ENCODE results near the gene CSTA. TPM values are rescaled to one million over a fixed set of nuclear protein-coding genes. Genes with fewer than 3 reads are reported as not detected.

CSTA gene
- total and polyA plus RNA-seq, 2 of the 8 experiments (the other 6 are each of a cell fraction or from before 2014, with no cell fraction given): not detected

DNA sequence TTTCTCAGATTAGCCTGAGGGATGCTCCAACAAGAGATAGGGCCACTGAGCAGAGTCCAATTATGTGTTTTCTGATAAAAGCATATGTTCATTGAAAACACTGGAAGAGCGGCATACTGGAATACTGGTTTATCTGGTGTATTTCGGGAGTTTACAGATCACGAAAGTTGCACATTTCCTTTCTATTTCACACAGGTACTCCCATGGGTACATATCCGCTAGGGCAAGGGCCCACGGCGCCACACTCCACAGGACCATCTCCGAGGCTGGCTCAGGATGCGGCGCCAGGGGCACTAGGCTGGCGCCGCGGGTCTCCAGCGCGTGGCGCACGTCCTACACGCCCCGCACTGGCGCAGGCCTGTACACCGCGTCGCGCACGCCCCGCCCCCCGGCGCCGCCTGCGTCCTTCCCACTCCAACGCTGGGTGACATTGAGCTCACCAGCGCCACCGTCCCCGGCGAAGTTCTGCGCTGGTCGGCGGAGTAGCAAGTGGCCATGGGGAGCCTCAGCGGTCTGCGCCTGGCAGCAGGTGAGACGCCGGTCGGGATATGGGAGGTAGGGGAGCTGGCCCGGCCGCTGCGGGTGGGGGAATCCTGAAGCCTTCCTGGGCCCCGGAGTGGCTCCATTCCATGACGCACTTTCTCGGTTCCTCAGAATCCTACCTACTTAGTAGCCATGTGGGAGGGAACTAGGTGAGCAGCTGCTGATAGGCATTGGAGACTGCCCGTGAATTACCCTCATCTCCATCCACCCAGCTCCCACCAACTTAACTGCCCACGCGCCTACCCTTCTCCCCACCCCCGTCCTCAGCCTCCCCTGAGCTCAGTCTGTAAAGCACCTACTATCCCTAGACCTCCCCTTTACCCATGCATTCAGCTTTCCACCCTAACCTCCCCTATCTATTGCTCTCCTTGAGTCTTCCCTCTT lies 59.0 kb downstream of the CSTA start, which contains the start of gene FAM162A (continued):
- TF ChIP-seq, protein P1, sequence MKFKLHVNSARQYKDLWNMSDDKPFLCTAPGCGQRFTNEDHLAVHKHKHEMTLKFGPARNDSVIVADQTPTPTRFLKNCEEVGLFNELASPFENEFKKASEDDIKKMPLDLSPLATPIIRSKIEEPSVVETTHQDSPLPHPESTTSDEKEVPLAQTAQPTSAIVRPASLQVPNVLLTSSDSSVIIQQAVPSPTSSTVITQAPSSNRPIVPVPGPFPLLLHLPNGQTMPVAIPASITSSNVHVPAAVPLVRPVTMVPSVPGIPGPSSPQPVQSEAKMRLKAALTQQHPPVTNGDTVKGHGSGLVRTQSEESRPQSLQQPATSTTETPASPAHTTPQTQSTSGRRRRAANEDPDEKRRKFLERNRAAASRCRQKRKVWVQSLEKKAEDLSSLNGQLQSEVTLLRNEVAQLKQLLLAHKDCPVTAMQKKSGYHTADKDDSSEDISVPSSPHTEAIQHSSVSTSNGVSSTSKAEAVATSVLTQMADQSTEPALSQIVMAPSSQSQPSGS (IDR thresholded peaks at IDR 0.05; ENCODE audit: low read length): no peak
- TF ChIP-seq JUND (IDR thresholded peaks at IDR 0.05; ENCODE audit: low read length): no peak; the same call in 1 of the 2 replicates
- peak; percentile 34 to 88; a peak in 2 of 4 replicates for TF ChIP-seq SIN3A (conservative IDR thresholded peaks at IDR 0.05 in 1 of 2, IDR thresholded peaks at IDR 0.05 in 1 of 2; ENCODE audit: low read depth in 1 of 2, low read length in 2 of 2)
- no peak for TF ChIP-seq JUN (IDR thresholded peaks at IDR 0.05; ENCODE audit: low read depth, low read length)
- TF ChIP-seq PHF8 (conservative IDR thresholded peaks at IDR 0.05; ENCODE audit: low read depth, low read length): peak; percentile 48; the same call in 1 of the 2 replicates
- TF ChIP-seq RXRA (IDR thresholded peaks at IDR 0.05; ENCODE audit: insufficient read depth, low read depth, low read length): no peak
- no peak for TF ChIP-seq KDM1A (IDR thresholded peaks at IDR 0.05; ENCODE audit: borderline replicate concordance, low read length)
- no peak for TF ChIP-seq CBX8 (IDR thresholded peaks at IDR 0.05; ENCODE audit: borderline replicate concordance, low read depth, low read length)
- no peak for TF ChIP-seq TCF12 (IDR thresholded peaks at IDR 0.05; ENCODE audit: low read depth, low read length)
- TF ChIP-seq CHD2 (IDR thresholded peaks at IDR 0.05; ENCODE audit: low read length): no peak
- no peak for TF ChIP-seq YY1 (IDR thresholded peaks at IDR 0.05; ENCODE audit: low read depth, low read length)
- TF ChIP-seq SIX5 (IDR thresholded peaks at IDR 0.05; ENCODE audit: low read depth, low read length): no peak
- TF ChIP-seq ASH2L (IDR thresholded peaks at IDR 0.05; ENCODE audit: low read length): peak; percentile 72
- TF ChIP-seq RFX5 (IDR thresholded peaks at IDR 0.05; ENCODE audit: borderline replicate concordance, low read depth, low read length): no peak
- TF ChIP-seq SP1 (IDR thresholded peaks at IDR 0.05; ENCODE audit: low read depth, low read length): peak; percentile 38; the same call in 1 of the 2 replicates
- TF ChIP-seq, protein P2, sequence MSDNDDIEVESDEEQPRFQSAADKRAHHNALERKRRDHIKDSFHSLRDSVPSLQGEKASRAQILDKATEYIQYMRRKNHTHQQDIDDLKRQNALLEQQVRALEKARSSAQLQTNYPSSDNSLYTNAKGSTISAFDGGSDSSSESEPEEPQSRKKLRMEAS (IDR thresholded peaks at IDR 0.05): peak; percentile 78
- no peak for TF ChIP-seq SIRT6 (IDR thresholded peaks at IDR 0.05; ENCODE audit: low read length)
- peak; percentile 56 for TF ChIP-seq KDM4A (IDR thresholded peaks at IDR 0.05; ENCODE audit: low read depth, low read length, severe bottlenecking)

All from H1 (cell line).